Panc1 (cell line): Measurements from ENCODE around the gene WTAP. TPM values are rescaled to one million over a fixed set of nuclear protein-coding genes. Genes with fewer than 3 reads are reported as not detected.

ENCODE experiments used
- ATAC-seq: fragments of 200-7000 bp; cut with Tn5 transposase; 2 replicates; pipeline ENCODE4 v1.9.1; 2020; ENCODE audit warnings: mild to moderate bottlenecking, moderate library complexity
- BruUV-seq: library from RNA; stranded (reverse); fragments of 400-500 nt; replicated peaks from 2 replicates; lab custom pipeline; 2021; lab: Mats Ljungman, UMichigan
- CTCF ChIA-PET: fragments of 300-600 bp; sonication (Branson Sonifier 250); formaldehyde crosslinking; loops from one replicate; lab custom pipeline; 2022; ENCODE audit warnings: antibody characterized with exemption; lab: Charles Lee
- POLR2A ChIA-PET: fragments of 300-600 bp; sonication (Branson Sonifier 250); formaldehyde crosslinking; loops from one replicate; lab custom pipeline; 2022; ENCODE audit warnings: antibody characterized with exemption; lab: Charles Lee
- DNase-seq: peaks from one replicate; pipeline ENCODE4 v3.0.0-alpha.2; 2010; ENCODE audit warnings: low read depth, low spot score
- H3K27ac ChIP-seq: 2 replicates; pipeline ENCODE4 v1.5.1; 2011; ENCODE audit warnings: mild to moderate bottlenecking, low read length, inconsistent platforms
- H3K27me3 ChIP-seq: fragments of 200-500 bp; sonication (Bioruptor generic); 2 replicates; pipeline ENCODE4 v1.6.0; 2014; ENCODE audit warnings: low read length, inconsistent platforms; ENCODE audit not compliant: control insufficient read depth, insufficient read depth
- H3K36me3 ChIP-seq: fragments of 200-500 bp; sonication (Bioruptor generic); 2 replicates; pipeline ENCODE4 v1.5.1; 2014; ENCODE audit warnings: inconsistent platforms, mild to moderate bottlenecking, low read length, moderate library complexity; ENCODE audit not compliant: control insufficient read depth, insufficient read depth
- H3K4me1 ChIP-seq: 2 replicates; pipeline ENCODE4 v1.5.1; 2011; ENCODE audit warnings: inconsistent platforms, mild to moderate bottlenecking, low read length, moderate library complexity; ENCODE audit not compliant: control insufficient read depth, insufficient read depth
- H3K4me3 ChIP-seq, 2 experiments: 2 replicates each; pipeline ENCODE4 v1.5.1; 2011 to 2012; ENCODE audit warnings: low read depth in 2 of 2, low read length in 2 of 2, mild to moderate bottlenecking in 2 of 2, inconsistent platforms in 1 of 2, moderate library complexity in 1 of 2
- H3K9me3 ChIP-seq: fragments of 200-500 bp; sonication (Bioruptor generic); 2 replicates; pipeline ENCODE4 v1.5.1; 2014; ENCODE audit warnings: low read depth, mild to moderate bottlenecking, inconsistent platforms, low read length, moderate library complexity; ENCODE audit not compliant: control insufficient read depth, insufficient read depth
- CTCF ChIP-seq: fragments of 450-650 bp; IDR thresholded peaks from 2 replicates; pipeline ENCODE4 v1.5.1; 2017; ENCODE audit warnings: mild to moderate bottlenecking
- POLR2AphosphoS5 ChIP-seq: IDR thresholded peaks from 2 replicates; pipeline ENCODE4 v1.6.1; 2012; ENCODE audit warnings: mild to moderate bottlenecking, low read depth, low read length, moderate library complexity
- REST ChIP-seq, 2 experiments: IDR thresholded peaks; 2 replicates each; pipeline ENCODE4 v1.6.1; 2011 to 2012; ENCODE audit warnings: low read depth in 2 of 2, control low read depth in 1 of 2, low read length in 1 of 2, mild to moderate bottlenecking in 1 of 2, moderate library complexity in 1 of 2; ENCODE audit not compliant: insufficient read depth in 1 of 2
- SIN3A ChIP-seq: IDR thresholded peaks from 2 replicates; pipeline ENCODE4 v1.6.1; 2012; ENCODE audit warnings: low read depth, mild to moderate bottlenecking, low read length, moderate library complexity, borderline replicate concordance; ENCODE audit not compliant: insufficient read depth
- TCF7L2 ChIP-seq: IDR thresholded peaks from 2 replicates; pipeline ENCODE4 v1.6.1; 2011; ENCODE audit warnings: mild to moderate bottlenecking, low read depth, low read length, inconsistent platforms
- in situ Hi-C: cut with HindIII; loops from 2 replicates; pipeline ENCODE4 v1.10.0; 2016; ENCODE audit warnings: low sequenced_read_pairs, low pct_unique_long_range_greater_than_20kb
- intact Hi-C: fragments of 100-400 bp; cut with micrococcal nuclease; formaldehyde crosslinking; loops from one replicate; pipeline ENCODE4 v1.10.0; 2022; ENCODE audit not compliant: unreplicated experiment
- total RNA-seq: library from RNA; stranded (reverse); gene quantifications from one replicate; pipeline ENCODE4 v1.2.1, GENCODE V29; 2021; ENCODE audit not compliant: unreplicated experiment

Gene WTAP
- total RNA-seq, 1 experiment from 2014 or later, result 112 TPM

- intact Hi-C loops, result no loop called here
Observed at GRCh38 chr6:159801935-159802334, 74.6 kb downstream of the WTAP start.

GRCh38 chr6:159804504-159804903 lies 77.2 kb downstream of the WTAP start:
- in situ Hi-C loops, result no loop called here
- H3K4me1 ChIP-seq, result no peaks in the 10 kb centered on the region
- no peaks in the 10 kb centered on the region for H3K9me3 ChIP-seq
- no peak overlapping the region for H3K27ac ChIP-seq
- H3K27me3 ChIP-seq, result no peaks in the 10 kb centered on the region
- no peaks in the 10 kb centered on the region for H3K36me3 ChIP-seq
- intact Hi-C loops, result no loop called here
- no peak for DNase-seq
- no peak overlapping the region for H3K4me3 ChIP-seq
- POLR2A ChIA-PET, result no interaction called here
- TF ChIP-seq CTCF, result no peak
- TF ChIP-seq POLR2AphosphoS5, result no peak
- TF ChIP-seq SIN3A, result no peak
- TF ChIP-seq TCF7L2, result no peak
- TF ChIP-seq REST (IDR thresholded peaks at IDR 0.05; ENCODE audit: insufficient read depth in 1 of 2, low read depth in 2 of 2, low read length in 1 of 2), result no peak
- CTCF ChIA-PET, result no interaction called here
- ATAC-seq, result no peak
- no TSS peak for BruUV-seq

More at GRCh38 chr6:159801935-159802334, 74.6 kb downstream of the WTAP start:
- ATAC-seq (no peak), DNase-seq (no peak)
- H3K4me3 ChIP-seq, result no peak overlapping the region
- in situ Hi-C loops, result no loop called here
- no peaks in the 10 kb centered on the region for H3K27me3 ChIP-seq
- H3K27ac ChIP-seq, result no peak overlapping the region
- TF ChIP-seq CTCF, result no peak
- TF ChIP-seq TCF7L2, result no peak
- TF ChIP-seq SIN3A, result no peak
- TF ChIP-seq REST (IDR thresholded peaks at IDR 0.05; ENCODE audit: insufficient read depth in 1 of 2, low read depth in 2 of 2, low read length in 1 of 2), result no peak
- no peak for TF ChIP-seq POLR2AphosphoS5
- H3K9me3 ChIP-seq, result no peaks in the 10 kb centered on the region
- ChIA-PET CTCF (no interaction called here), POLR2A (no interaction called here)
- no TSS peak for BruUV-seq
- no peaks in the 10 kb centered on the region for H3K4me1 ChIP-seq
- peaks cover 11% of the 10 kb centered on the region; the same call in 1 of the 2 replicates for H3K36me3 ChIP-seq
